Esophagus muscularis mucosa (tissue), 3 donors: ENCODE data around the gene CH25H.
"Not testable (repeated sequence)": the region's sequence is repeated elsewhere in the genome, so short reads cannot be mapped to it uniquely, and the experiment has no call there.

Experiments
- CTCF ChIP-seq, 3 experiments: fragments of 200-600 bp in 2 of 3; fragments of 450-650 bp in 1 of 3; sonication (generic) in 2 of 3; IDR thresholded peaks; one replicate each; pipeline ENCODE4 v1.5.1; 2017 to 2019; ENCODE audit warnings: antibody characterized with exemption in 3 of 3, mild to moderate bottlenecking in 2 of 3, moderate library complexity in 1 of 3
- EP300 ChIP-seq: sonication (generic); formaldehyde crosslinking; IDR thresholded peaks from one replicate; pipeline ENCODE4 v1.6.1; 2017; ENCODE audit warnings: antibody characterized with exemption

- TF ChIP-seq CTCF (IDR thresholded peaks at IDR 0.05); EP300: not testable (repeated sequence)
These were observed 48.0 kb upstream of the CH25H start for GRCh38 chr10:89255091-89255579.
